Measurements from ENCODE around the gene SYPL2. TPM values are rescaled to one million over a fixed set of nuclear protein-coding genes. Genes with fewer than 3 reads are reported as not detected.

SYPL2 gene
- total RNA-seq, 6 experiments from 2014 or later: 16.0 to 34.1 (median 18.5) TPM

- TF ChIP-seq, protein P1, sequence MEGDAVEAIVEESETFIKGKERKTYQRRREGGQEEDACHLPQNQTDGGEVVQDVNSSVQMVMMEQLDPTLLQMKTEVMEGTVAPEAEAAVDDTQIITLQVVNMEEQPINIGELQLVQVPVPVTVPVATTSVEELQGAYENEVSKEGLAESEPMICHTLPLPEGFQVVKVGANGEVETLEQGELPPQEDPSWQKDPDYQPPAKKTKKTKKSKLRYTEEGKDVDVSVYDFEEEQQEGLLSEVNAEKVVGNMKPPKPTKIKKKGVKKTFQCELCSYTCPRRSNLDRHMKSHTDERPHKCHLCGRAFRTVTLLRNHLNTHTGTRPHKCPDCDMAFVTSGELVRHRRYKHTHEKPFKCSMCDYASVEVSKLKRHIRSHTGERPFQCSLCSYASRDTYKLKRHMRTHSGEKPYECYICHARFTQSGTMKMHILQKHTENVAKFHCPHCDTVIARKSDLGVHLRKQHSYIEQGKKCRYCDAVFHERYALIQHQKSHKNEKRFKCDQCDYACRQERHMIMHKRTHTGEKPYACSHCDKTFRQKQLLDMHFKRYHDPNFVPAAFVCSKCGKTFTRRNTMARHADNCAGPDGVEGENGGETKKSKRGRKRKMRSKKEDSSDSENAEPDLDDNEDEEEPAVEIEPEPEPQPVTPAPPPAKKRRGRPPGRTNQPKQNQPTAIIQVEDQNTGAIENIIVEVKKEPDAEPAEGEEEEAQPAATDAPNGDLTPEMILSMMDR (IDR thresholded peaks at IDR 0.05): no peak
- Mint-ChIP-seq H3K9me3 (no peaks in the 10 kb centered on the region), H3K4me3 (no peak overlapping the region), H3K36me3 (ENCODE audit: low read depth) (no peaks in the 10 kb centered on the region), H3K27me3 (ENCODE audit: insufficient read depth) (peaks cover 13% of the 10 kb centered on the region), H3K27ac (no peak overlapping the region; the same call in 1 of the 2 replicates), H3K4me1 (ENCODE audit: low read depth) (peaks cover 25% of the 10 kb centered on the region)
- DNase-seq: no peak
These were observed 54.9 kb downstream of the SYPL2 start for GRCh38 chr1:109521002-109521951.

GRCh38 chr1:109522026-109522425, 55.7 kb downstream of the SYPL2 start:
- Mint-ChIP-seq H3K27ac (no peak overlapping the region), H3K4me3 (no peak overlapping the region), H3K27me3 (ENCODE audit: insufficient read depth) (peaks cover 14% of the 10 kb centered on the region), H3K36me3 (ENCODE audit: low read depth) (no peaks in the 10 kb centered on the region), H3K9me3 (no peaks in the 10 kb centered on the region), H3K4me1 (ENCODE audit: low read depth) (peaks cover 18% of the 10 kb centered on the region)
- DNase-seq: no peak
- TF ChIP-seq, protein P1 (IDR thresholded peaks at IDR 0.05): no peak

GRCh38 chr1:109523706-109524105, 57.4 kb downstream of the SYPL2 start:
- TF ChIP-seq, protein P1 (IDR thresholded peaks at IDR 0.05): no peak
- H3K27me3 Mint-ChIP-seq (ENCODE audit: insufficient read depth): peaks cover 14% of the 10 kb centered on the region
- no peak overlapping the region for H3K4me3 Mint-ChIP-seq
- H3K4me1 Mint-ChIP-seq (ENCODE audit: low read depth): peaks cover 9% of the 10 kb centered on the region
- no peaks in the 10 kb centered on the region for H3K36me3 Mint-ChIP-seq (ENCODE audit: low read depth)
- no peak for DNase-seq
- no peak overlapping the region for H3K27ac Mint-ChIP-seq
- H3K9me3 Mint-ChIP-seq: no peaks in the 10 kb centered on the region

- no peaks in the 10 kb centered on the region for H3K9me3 Mint-ChIP-seq
- peaks cover 21% of the 10 kb centered on the region for H3K4me1 Mint-ChIP-seq (ENCODE audit: low read depth)
- H3K4me3 Mint-ChIP-seq: no peak overlapping the region
- TF ChIP-seq, protein P1 (IDR thresholded peaks at IDR 0.05): no peak
- no peak overlapping the region for H3K27ac Mint-ChIP-seq
- no peak for DNase-seq
- H3K36me3 Mint-ChIP-seq (ENCODE audit: low read depth): no peaks in the 10 kb centered on the region
- H3K27me3 Mint-ChIP-seq (ENCODE audit: insufficient read depth): peaks cover 7% of the 10 kb centered on the region
These were observed 60.9 kb downstream of the SYPL2 start for GRCh38 chr1:109527098-109527811.

GRCh38 chr1:109527846-109528695, 61.7 kb downstream of the SYPL2 start:
- Mint-ChIP-seq H3K4me1 (ENCODE audit: low read depth) (peaks cover 29% of the 10 kb centered on the region), H3K27me3 (ENCODE audit: insufficient read depth) (peaks cover 2% of the 10 kb centered on the region), H3K36me3 (ENCODE audit: low read depth) (no peaks in the 10 kb centered on the region), H3K9me3 (no peaks in the 10 kb centered on the region), H3K27ac (no peak overlapping the region), H3K4me3 (no peak overlapping the region)
- TF ChIP-seq, protein P1 (IDR thresholded peaks at IDR 0.05): no peak
- no peak for DNase-seq

Data from HFFc6 (cell line).